H1 (cell line): Measurements from ENCODE around the gene ARHGAP25.

ENCODE experiments used
- CBX5 ChIP-seq: fragments of 300-800, 300-1000 bp; sonication (generic); IDR thresholded peaks from 2 replicates; pipeline ENCODE4 v1.7.1; 2016; ENCODE audit warnings: antibody characterized with exemption, low read length, low read depth
- CHD1 ChIP-seq: IDR thresholded peaks from 2 replicates; pipeline ENCODE4 v1.6.1; 2012; ENCODE audit warnings: low read depth, low read length, improper control_type of control experiment
- CHD2 ChIP-seq: IDR thresholded peaks from 2 replicates; pipeline ENCODE4 v1.6.1; 2012; ENCODE audit warnings: low read length, improper control_type of control experiment
- CTCF ChIP-seq, 3 experiments: IDR thresholded peaks; 1 replicate in 2 of 3; 2 replicates in 1 of 3; pipeline versions ENCODE4 v1.5.1 to v1.6.1; 2011; ENCODE audit warnings: low read length in 3 of 3, mild to moderate bottlenecking in 3 of 3, inconsistent platforms in 2 of 3, low read depth in 1 of 3, moderate library complexity in 1 of 3; ENCODE audit not compliant: insufficient read depth in 1 of 3; ENCODE audit errors: control extremely low read depth in 1 of 3
- GTF2F1 ChIP-seq: IDR thresholded peaks from 2 replicates; pipeline ENCODE4 v1.6.1; 2012; ENCODE audit warnings: low read depth, low read length, improper control_type of control experiment, borderline replicate concordance
- NRF1 ChIP-seq: IDR thresholded peaks from 2 replicates; pipeline ENCODE4 v1.6.1; 2011; ENCODE audit warnings: mild to moderate bottlenecking, low read depth, low read length, improper control_type of control experiment
- POLR2A ChIP-seq, 2 experiments: IDR thresholded peaks; 1 replicate in 1 of 2; 2 replicates in 1 of 2; pipeline ENCODE4 v1.6.1; 2011; ENCODE audit warnings: low read depth in 2 of 2, low read length in 2 of 2, mild to moderate bottlenecking in 2 of 2; ENCODE audit errors: control extremely low read depth in 1 of 2
- POLR2AphosphoS5 ChIP-seq: IDR thresholded peaks from 2 replicates; pipeline ENCODE4 v1.6.1; 2011; ENCODE audit warnings: low read depth, low read length
- POU5F1 ChIP-seq: IDR thresholded peaks from 2 replicates; pipeline ENCODE4 v1.6.1; 2011; ENCODE audit warnings: low read depth, mild to moderate bottlenecking, low read length, moderate library complexity
- RFX5 ChIP-seq: IDR thresholded peaks from 2 replicates; pipeline ENCODE4 v1.6.1; 2011; ENCODE audit warnings: low read depth, low read length, improper control_type of control experiment, borderline replicate concordance
- SUZ12 ChIP-seq: fragments of 200-600 bp; sonication (generic); IDR thresholded peaks from 2 replicates; pipeline ENCODE4 v1.6.1; 2012; ENCODE audit warnings: mild to moderate bottlenecking, inconsistent platforms, low read length, moderate library complexity, mixed read lengths
- TBP ChIP-seq: IDR thresholded peaks from 2 replicates; pipeline ENCODE4 v1.6.1; 2011; ENCODE audit warnings: low read depth, low read length, improper control_type of control experiment
- YY1 ChIP-seq: IDR thresholded peaks from 2 replicates; pipeline ENCODE4 v1.6.1; 2011; ENCODE audit warnings: low read depth, mild to moderate bottlenecking, low read length
- ZNF274 ChIP-seq: IDR thresholded peaks from 2 replicates; pipeline ENCODE4 v1.7.0; 2012; ENCODE audit warnings: low read length, borderline replicate concordance; ENCODE audit errors: extremely low read depth

DNA sequence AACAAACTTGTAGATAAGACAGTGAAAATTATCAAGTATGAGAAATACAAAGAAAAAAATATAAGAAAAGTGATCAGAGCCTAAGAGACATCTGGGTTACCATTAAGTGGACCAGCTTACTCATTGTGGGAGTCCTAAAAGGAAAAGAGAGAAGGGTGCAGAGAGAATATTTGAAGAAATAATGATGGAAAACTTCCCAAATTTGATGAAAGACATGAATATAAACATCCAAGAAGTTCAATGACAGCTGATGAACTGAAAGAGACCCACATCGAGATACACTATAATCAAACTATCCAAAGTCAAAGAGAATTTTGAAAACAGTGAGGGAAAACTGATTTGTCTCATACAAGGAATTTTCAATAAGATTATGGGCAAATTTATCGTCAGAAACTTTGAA lies 22.5 kb downstream of the ARHGAP25 start:
- TF ChIP-seq CHD2 (no peak), POLR2A (IDR thresholded peaks at IDR 0.05; ENCODE audit: control extremely low read depth in 1 of 2, low read depth in 2 of 2, low read length in 2 of 2) (no peak), RFX5 (no peak), CTCF (IDR thresholded peaks at IDR 0.05; ENCODE audit: control extremely low read depth in 1 of 3, insufficient read depth in 1 of 3, low read depth in 1 of 3, low read length in 3 of 3) (no peak), CBX5 (no peak), ZNF274 (no peak), NRF1 (no peak), SUZ12 (no peak), GTF2F1 (no peak), YY1 (no peak), CHD1 (no peak), TBP (no peak), POLR2AphosphoS5 (no peak), POU5F1 (no peak)
